ENCODE results near the gene DUSP28. TPM values are rescaled to one million over a fixed set of nuclear protein-coding genes. Genes with fewer than 3 reads are reported as not detected.

DUSP28 gene
- total and polyA plus RNA-seq, 2 of the 8 experiments (the other 6 are each of a cell fraction or from before 2014, with no cell fraction given): 2.1 to 2.3 TPM

DNA sequence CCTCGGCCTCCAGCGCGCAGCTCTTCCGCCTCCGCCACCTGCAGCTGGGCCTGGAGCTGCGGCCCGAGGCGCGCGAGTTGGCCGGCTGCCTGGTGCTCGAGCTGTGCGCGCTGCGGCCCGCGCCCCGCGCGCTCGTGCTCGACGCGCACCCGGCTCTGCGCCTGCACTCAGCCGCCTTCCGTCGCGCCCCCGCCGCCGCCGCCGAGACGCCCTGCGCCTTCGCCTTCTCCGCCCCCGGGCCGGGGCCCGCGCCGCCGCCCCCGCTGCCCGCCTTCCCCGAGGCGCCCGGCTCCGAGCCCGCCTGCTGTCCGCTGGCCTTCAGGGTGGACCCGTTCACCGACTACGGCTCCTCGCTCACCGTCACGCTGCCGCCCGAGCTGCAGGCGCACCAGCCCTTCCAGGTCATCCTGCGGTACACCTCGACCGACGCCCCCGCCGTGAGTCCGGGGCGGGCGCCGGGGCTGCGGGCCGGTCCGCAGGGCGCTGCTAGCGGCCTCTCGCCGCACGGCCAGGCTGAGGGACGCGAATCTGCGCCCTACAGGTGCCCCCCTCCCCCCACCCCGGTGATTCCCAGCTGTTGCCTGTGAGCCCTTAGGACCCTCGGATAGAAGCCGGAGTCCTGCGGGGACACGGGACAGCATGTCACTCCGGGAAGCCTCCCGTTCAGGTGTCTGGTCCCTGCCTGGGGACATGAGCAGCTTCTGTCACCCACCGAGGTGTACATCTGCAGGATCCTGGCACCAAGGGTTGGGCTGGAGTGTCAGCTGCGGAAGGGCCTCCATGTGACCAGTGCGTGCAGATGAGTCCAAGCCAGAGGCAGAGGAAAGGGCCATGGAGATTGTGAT lies 8.7 kb downstream of the DUSP28 start:
- 11% methylated on average over 55 of the region's 93 CpGs; no CpG with 5 or more reads in 1 of the 2 experiments for WGBS, 2 experiments (ENCODE audit: extremely low coverage in 1 of 2, insufficient coverage in 1 of 2, insufficient read length in 1 of 2, insufficient replicate concordance in 2 of 2, low coverage in 1 of 2, low lambda C conversion rate in 2 of 2, missing lambda C conversion rate in 1 of 2)
- Histone ChIP-seq H2BK120ac (replicated peaks; ENCODE audit: low read depth, low read length) (no peak overlapping the region), H3K18ac (ENCODE audit: extremely low read depth, low read length) (peak overlapping the region; percentile 24; the same call in 1 of the 2 replicates), H3K23me2 (ENCODE audit: low read depth, low read length) (peaks cover 10% of the 10 kb centered on the region; the same call in 1 of the 2 replicates), H3K4ac (replicated peaks; ENCODE audit: insufficient read length, low read depth, low read length) (peak overlapping the region; percentile 53), H3K36me3 (ENCODE audit: control insufficient read depth in 2 of 4, insufficient read depth in 4 of 4, low read length in 3 of 4) (no peaks in the 10 kb centered on the region), H2BK15ac (ENCODE audit: low read length) (no peak overlapping the region), H3K4me1 (replicated peaks in 1 of 4; ENCODE audit: control insufficient read depth in 3 of 4, insufficient read depth in 4 of 4, low read length in 3 of 4) (peaks cover 0 to 29% (median 21%) of the 10 kb centered on the region in 4 experiments; a peak in 6 of 7 replicates), H4K8ac (ENCODE audit: extremely low read depth, insufficient read depth, low read length) (peak overlapping the region; percentile 51), H3K79me2 (ENCODE audit: control insufficient read depth in 1 of 2, insufficient read depth in 2 of 2, low read length in 2 of 2) (no peaks in the 10 kb centered on the region), H4K5ac (ENCODE audit: insufficient read length, low read depth, low read length) (no peak overlapping the region), H4K91ac (replicated peaks; ENCODE audit: insufficient read length, low read length) (no peak overlapping the region), H3K9me3 (ENCODE audit: insufficient read depth in 2 of 2, low read depth in 1 of 2, low read length in 1 of 2) (no peaks in the 10 kb centered on the region), H3K79me1 (ENCODE audit: low read depth, low read length) (no peaks in the 10 kb centered on the region), H2AFZ (ENCODE audit: low read length) (no peak overlapping the region), H3K27me3 (replicated peaks in 1 of 4; ENCODE audit: control insufficient read depth in 3 of 4, extremely low read depth in 1 of 4, insufficient read depth in 3 of 4, low read length in 3 of 4) (peaks cover 18 to 34% (median 30%) of the 10 kb centered on the region in 4 experiments), H2BK20ac (ENCODE audit: low read length) (no peak overlapping the region), H2BK5ac (ENCODE audit: low read depth, low read length) (no peak overlapping the region), H2AK5ac (ENCODE audit: low read depth, low read length) (no peak overlapping the region; the same call in 1 of the 2 replicates), H3K14ac (ENCODE audit: insufficient read length) (no peak overlapping the region), H3K4me2 (ENCODE audit: insufficient read depth in 1 of 2, low read depth in 2 of 2, low read length in 2 of 2) (peak overlapping the region; percentile 88 to 90), H3K23ac (ENCODE audit: insufficient read length) (no peak overlapping the region), H2BK12ac (ENCODE audit: low read depth, low read length) (no peak overlapping the region), H4K20me1 (replicated peaks in 1 of 2; ENCODE audit: control insufficient read depth in 1 of 2, insufficient read depth in 2 of 2, low read length in 2 of 2) (peaks cover 3 to 17% of the 10 kb centered on the region in 2 experiments), H3K9ac (replicated peaks in 1 of 4; ENCODE audit: extremely low read depth in 1 of 4, low read depth in 3 of 4, low read length in 3 of 4) (peak overlapping the region in 2 of 4 experiments; percentile 30 to 78; a peak in 2 of 7 replicates), H3K27ac (ENCODE audit: low read depth, low read length) (no peak overlapping the region), H3K4me3 (ENCODE audit: extremely low read depth in 1 of 4, insufficient read depth in 2 of 4, low read depth in 3 of 4, low read length in 4 of 4) (peak overlapping the region; percentile 38 to 70 (median 52)), H3K56ac (replicated peaks; ENCODE audit: insufficient read length, low read depth, low read length) (no peak overlapping the region)
- TF ChIP-seq CTBP2 (IDR thresholded peaks at IDR 0.05; ENCODE audit: borderline replicate concordance, insufficient read depth, insufficient read length, low read length): no peak
- TF ChIP-seq, protein P1, sequence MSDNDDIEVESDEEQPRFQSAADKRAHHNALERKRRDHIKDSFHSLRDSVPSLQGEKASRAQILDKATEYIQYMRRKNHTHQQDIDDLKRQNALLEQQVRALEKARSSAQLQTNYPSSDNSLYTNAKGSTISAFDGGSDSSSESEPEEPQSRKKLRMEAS (IDR thresholded peaks at IDR 0.05): 0 out of 2 replicates have a peak, but pooled peaks have one; percentile 37
- TF ChIP-seq RBBP5 (IDR thresholded peaks at IDR 0.05; ENCODE audit: borderline replicate concordance, low read depth, low read length): peak; percentile 67; the same call in 1 of the 2 replicates
- TF ChIP-seq JUN (IDR thresholded peaks at IDR 0.05; ENCODE audit: low read depth, low read length): no peak
- peak; percentile 57 for TF ChIP-seq EZH2 (IDR thresholded peaks at IDR 0.05; ENCODE audit: low read depth, low read length, severe bottlenecking)
- peak; percentile 95 for TF ChIP-seq KDM4A (IDR thresholded peaks at IDR 0.05; ENCODE audit: low read depth, low read length, severe bottlenecking)
- ChIA-PET CTCF (ENCODE audit: partially characterized antibody) (interaction anchor here (0.6 to 1.7 kb wide), 4 partner anchors 11 to 38 kb away, joined by 3 to 4 read pairs (median 4); no protein-coding TSS in a partner anchor), POLR2A (ENCODE audit: partially characterized antibody) (interaction anchor here (0.7 to 1.9 kb wide), 5 partner anchors 8 to 251 kb away, joined by 3 to 7 read pairs (median 4); partner anchors contain the start of genes CAPN10 and KIF1A)
- FAIRE-seq (no peak), DNase-seq (ENCODE audit: low read depth in 1 of 2, low spot score in 2 of 2) (peak in 1 of 2 experiments; percentile 67)

Measured in H1 (cell line).